ENCODE data around the gene TEP1.

Gene TEP1

GRCh38 chr14:20438664-20439063 is 25.4 kb upstream of the TEP1 start:
- Histone ChIP-seq H3K9me3 (ENCODE audit: insufficient read depth, low read length) (no peaks in the 10 kb centered on the region), H3K27ac (ENCODE audit: low read depth, low read length) (no peak overlapping the region), H3K79me2 (ENCODE audit: insufficient read depth, low read length) (no peaks in the 10 kb centered on the region), H3K9ac (ENCODE audit: low read length) (no peak overlapping the region), H3K36me3 (ENCODE audit: low read length) (no peaks in the 10 kb centered on the region), H3K4me3 (ENCODE audit: insufficient read depth, low read length, poor library complexity, severe bottlenecking) (no peak overlapping the region), H3F3A (ENCODE audit: insufficient read depth) (no peaks in the 10 kb centered on the region), H3K4me2 (ENCODE audit: low read depth, low read length, poor library complexity, severe bottlenecking) (no peak overlapping the region), H3K27me3 (ENCODE audit: low read length) (no peaks in the 10 kb centered on the region), H2AFZ (ENCODE audit: low read depth, low read length, severe bottlenecking) (no peak overlapping the region), H4K20me1 (ENCODE audit: low read depth, low read length) (no peaks in the 10 kb centered on the region), H3K9me2 (replicated peaks; ENCODE audit: insufficient read depth, low read length) (no peaks in the 10 kb centered on the region)
- TF ChIP-seq CTCF (IDR thresholded peaks at IDR 0.05; ENCODE audit: insufficient read depth, low read length, poor library complexity, severe bottlenecking) (no peak), EZH2phosphoT487 (conservative IDR thresholded peaks at IDR 0.05; ENCODE audit: low read length) (no peak)

- TF ChIP-seq CTCF (IDR thresholded peaks at IDR 0.05; ENCODE audit: insufficient read depth, low read length, poor library complexity, severe bottlenecking) = no peak
- TF ChIP-seq EZH2phosphoT487 (conservative IDR thresholded peaks at IDR 0.05; ENCODE audit: low read length) = no peak
- no peak overlapping the region for H2AFZ ChIP-seq (ENCODE audit: low read depth, low read length, severe bottlenecking)
- H4K20me1 ChIP-seq (ENCODE audit: low read depth, low read length) = no peaks in the 10 kb centered on the region
- H3K9me2 ChIP-seq (replicated peaks; ENCODE audit: insufficient read depth, low read length) = no peaks in the 10 kb centered on the region
- no peaks in the 10 kb centered on the region for H3F3A ChIP-seq (ENCODE audit: insufficient read depth)
- H3K9ac ChIP-seq (ENCODE audit: low read length) = no peak overlapping the region
- no peaks in the 10 kb centered on the region for H3K9me3 ChIP-seq (ENCODE audit: insufficient read depth, low read length)
- H3K36me3 ChIP-seq (ENCODE audit: low read length) = no peaks in the 10 kb centered on the region
- no peak overlapping the region for H3K4me3 ChIP-seq (ENCODE audit: insufficient read depth, low read length, poor library complexity, severe bottlenecking)
- H3K79me2 ChIP-seq (ENCODE audit: insufficient read depth, low read length) = no peaks in the 10 kb centered on the region
- H3K27ac ChIP-seq (ENCODE audit: low read depth, low read length) = no peak overlapping the region
- H3K4me2 ChIP-seq (ENCODE audit: low read depth, low read length, poor library complexity, severe bottlenecking) = no peak overlapping the region
- no peaks in the 10 kb centered on the region for H3K27me3 ChIP-seq (ENCODE audit: low read length)
Measured at GRCh38 chr14:20436363-20436755, 23.1 kb upstream of the TEP1 start.

- Histone ChIP-seq H3K36me3 (ENCODE audit: low read length) (no peaks in the 10 kb centered on the region), H3K4me3 (ENCODE audit: insufficient read depth, low read length, poor library complexity, severe bottlenecking) (no peak within 1 kb of the TSS), H2AFZ (ENCODE audit: low read depth, low read length, severe bottlenecking) (no peak within 1 kb of the TSS), H3K4me2 (ENCODE audit: low read depth, low read length, poor library complexity, severe bottlenecking) (no peak within 1 kb of the TSS), H3K27me3 (ENCODE audit: low read length) (no peaks in the 10 kb centered on the region), H3K79me2 (ENCODE audit: insufficient read depth, low read length) (no peaks in the 10 kb centered on the region), H3K9me2 (replicated peaks; ENCODE audit: insufficient read depth, low read length) (no peaks in the 10 kb centered on the region), H3K9ac (ENCODE audit: low read length) (no peak within 1 kb of the TSS), H3K9me3 (ENCODE audit: insufficient read depth, low read length) (no peaks in the 10 kb centered on the region), H4K20me1 (ENCODE audit: low read depth, low read length) (no peaks in the 10 kb centered on the region), H3F3A (ENCODE audit: insufficient read depth) (no peaks in the 10 kb centered on the region), H3K27ac (ENCODE audit: low read depth, low read length) (no peak within 1 kb of the TSS)
- no peak for TF ChIP-seq EZH2phosphoT487 (conservative IDR thresholded peaks at IDR 0.05; ENCODE audit: low read length)
- TF ChIP-seq CTCF (IDR thresholded peaks at IDR 0.05; ENCODE audit: insufficient read depth, low read length, poor library complexity, severe bottlenecking) = no peak
Measured at GRCh38 chr14:20435582-20436362, 22.5 kb upstream of the TEP1 start, which contains the start of gene KLHL33. Gene KLHL33 (minus strand): TSS chr14:20436166. CDS start chr14:20435811, 355 bp downstream.

Measured in SU-DHL-6 (cell line).